Lower lobe of right lung (tissue), 2 donors: Measurements from ENCODE around the gene NPTXR. TPM values are rescaled to one million over a fixed set of nuclear protein-coding genes. Genes with fewer than 3 reads are reported as not detected.

Experiments used
- ATAC-seq, 2 donors: fragments of 200-7000 bp; cut with Tn5 transposase; one replicate each; pipeline ENCODE4 v1.9.1; 2020 to 2022; ENCODE audit warnings: mild to moderate bottlenecking in 2 of 2, moderate library complexity in 2 of 2
- DNase-seq: peaks from one replicate; pipeline ENCODE4 v3.0.0-alpha.2; 2020
- H3K27ac ChIP-seq: fragments of 200-600 bp; one replicate; pipeline ENCODE4 v1.8.0; 2022
- H3K27me3 ChIP-seq: fragments of 200-600 bp; one replicate; pipeline ENCODE4 v1.8.0; 2022; ENCODE audit warnings: low read depth
- H3K36me3 ChIP-seq: fragments of 200-600 bp; one replicate; pipeline ENCODE4 v1.8.0; 2022; ENCODE audit warnings: mild to moderate bottlenecking
- H3K4me1 ChIP-seq: fragments of 200-600 bp; one replicate; pipeline ENCODE4 v1.8.0; 2022
- H3K4me3 ChIP-seq: fragments of 200-600 bp; one replicate; pipeline ENCODE4 v1.8.0; 2022; ENCODE audit warnings: mild to moderate bottlenecking
- H3K9me3 ChIP-seq: fragments of 200-600 bp; one replicate; pipeline ENCODE4 v1.8.0; 2022
- CTCF ChIP-seq: fragments of 200-600 bp; IDR thresholded peaks from one replicate; pipeline ENCODE4 v1.8.0; 2022; ENCODE audit warnings: antibody characterized with exemption, mild to moderate bottlenecking
- intact Hi-C: fragments of 100-400 bp; cut with DNase I; formaldehyde crosslinking; loops from one replicate; pipeline ENCODE4 v1.11.0; 2022
- long read RNA-seq: library from polyadenylated mRNA; unstranded; transcript quantifications from one replicate; pipeline ENCODE4 v2.0.0, GENCODE V29; 2021
- total RNA-seq: library from RNA; stranded (reverse); fragmentation: NEBNext Ultra II Directional; extraction: Animal tissue kit (Norgen Biotek cat#: 25700); gene quantifications from one replicate; pipeline ENCODE4 v1.2.1, GENCODE V29; 2021
- donor health status: DM: no; HTN: yes; CAD: no; lungs with severe emphysema.

NPTXR gene
- 5.1 TPM for total RNA-seq
- long read RNA-seq, partial matches to known transcripts = 1 of 9 reads
- long read RNA-seq, other reads (novel, unspliced or antisense) = 8 of 9 reads

GRCh38 chr22:38843657-38844314, at the start of gene NPTXR:
Gene NPTXR (minus strand): TSS chr22:38844028.
- H3K36me3 ChIP-seq = no peaks in the 10 kb centered on the region
- TF ChIP-seq CTCF = no peak
- DNase-seq = peak; percentile 65
- H3K4me1 ChIP-seq = peaks cover 12% of the 10 kb centered on the region
- ATAC-seq = peak; percentile 75
- no peaks in the 10 kb centered on the region for H3K9me3 ChIP-seq
- peak within 1 kb of the TSS; percentile 36 for H3K27ac ChIP-seq
- H3K4me3 ChIP-seq = peak within 1 kb of the TSS; percentile 55
- peaks cover 35% of the 10 kb centered on the region for H3K27me3 ChIP-seq
- intact Hi-C loops = no loop called here

- no peak for ATAC-seq
- intact Hi-C loops = no loop called here
- Histone ChIP-seq H3K9me3 (no peaks in the 10 kb centered on the region), H3K27me3 (peaks cover 3% of the 10 kb centered on the region), H3K36me3 (no peaks in the 10 kb centered on the region), H3K4me3 (no peak overlapping the region), H3K27ac (no peak overlapping the region), H3K4me1 (no peaks in the 10 kb centered on the region)
- TF ChIP-seq CTCF = no peak
- no peak for DNase-seq
Measured at GRCh38 chr22:38891256-38891655, 47.4 kb upstream of the NPTXR start.

DNA sequence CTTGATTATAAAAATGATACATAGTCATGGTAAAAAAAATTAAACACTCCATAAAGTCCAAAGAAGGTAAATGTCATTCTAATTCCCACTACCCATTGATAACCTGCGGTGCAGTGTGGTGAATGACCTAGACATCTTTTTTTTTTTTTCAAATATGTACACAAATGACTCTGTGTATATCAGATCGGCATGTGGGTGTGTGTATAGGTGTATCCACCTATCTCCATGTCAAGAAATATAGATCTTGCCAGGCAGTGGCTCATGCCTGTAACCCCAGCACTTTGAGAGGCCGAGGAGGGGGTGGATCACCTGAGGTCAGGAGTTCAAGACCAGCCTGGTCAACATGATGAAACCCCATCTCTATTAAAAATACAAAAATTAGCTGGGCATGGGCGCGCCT, 46.5 kb upstream of the NPTXR start:
- H3K36me3 ChIP-seq = no peaks in the 10 kb centered on the region
- no peak for TF ChIP-seq CTCF
- DNase-seq (no peak), ATAC-seq (no peak)
- no peak overlapping the region for H3K4me3 ChIP-seq
- intact Hi-C loops = no loop called here
- peaks cover 3% of the 10 kb centered on the region for H3K27me3 ChIP-seq
- H3K27ac ChIP-seq = no peak overlapping the region
- no peaks in the 10 kb centered on the region for H3K9me3 ChIP-seq
- no peaks in the 10 kb centered on the region for H3K4me1 ChIP-seq

DNA sequence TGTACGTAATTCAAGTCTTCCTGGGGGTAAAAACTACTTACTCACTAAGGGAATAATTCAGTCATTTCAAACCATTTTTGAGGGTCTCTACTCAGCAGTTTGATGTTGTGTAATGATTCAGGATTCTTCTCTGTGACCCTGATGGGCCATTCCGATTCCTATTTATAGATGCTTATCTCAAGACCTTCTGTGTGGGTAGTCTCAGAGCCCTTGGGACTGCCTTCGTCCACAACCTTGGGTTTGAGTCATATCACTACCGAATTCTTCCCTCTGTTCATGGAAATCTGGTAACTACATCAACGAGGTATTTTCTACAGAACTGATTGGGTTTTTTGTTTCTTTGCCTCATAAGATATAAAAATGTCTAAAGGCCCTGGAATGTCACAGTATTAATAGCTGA, 42.5 kb upstream of the NPTXR start:
- no peaks in the 10 kb centered on the region for H3K36me3 ChIP-seq
- intact Hi-C loops = no loop called here
- no peak for DNase-seq
- no peak for TF ChIP-seq CTCF
- H3K9me3 ChIP-seq = no peaks in the 10 kb centered on the region
- H3K4me3 ChIP-seq = no peak overlapping the region
- H3K4me1 ChIP-seq = peaks cover 16% of the 10 kb centered on the region
- no peaks in the 10 kb centered on the region for H3K27me3 ChIP-seq
- no peak for ATAC-seq
- H3K27ac ChIP-seq = no peak overlapping the region

- Histone ChIP-seq H3K4me1 (peaks cover 16% of the 10 kb centered on the region), H3K9me3 (no peaks in the 10 kb centered on the region), H3K27ac (peak overlapping the region; percentile 0), H3K36me3 (no peaks in the 10 kb centered on the region), H3K4me3 (no peak overlapping the region), H3K27me3 (no peaks in the 10 kb centered on the region)
- no peak for DNase-seq
- intact Hi-C loops = no loop called here
- no peak for ATAC-seq
- TF ChIP-seq CTCF = no peak
Measured at GRCh38 chr22:38882972-38883622, 39.3 kb upstream of the NPTXR start.
